Pons (tissue), 1 donor: ENCODE measurements around the gene FASN.
A peak's percentile ranks its signal among the peaks of the same experiment; 100 is the strongest.

Experiments
- DNase-seq: peaks from one replicate; pipeline ENCODE4 v3.0.0-alpha.2; 2016; ENCODE audit warnings: low spot score

FASN gene

DNA sequence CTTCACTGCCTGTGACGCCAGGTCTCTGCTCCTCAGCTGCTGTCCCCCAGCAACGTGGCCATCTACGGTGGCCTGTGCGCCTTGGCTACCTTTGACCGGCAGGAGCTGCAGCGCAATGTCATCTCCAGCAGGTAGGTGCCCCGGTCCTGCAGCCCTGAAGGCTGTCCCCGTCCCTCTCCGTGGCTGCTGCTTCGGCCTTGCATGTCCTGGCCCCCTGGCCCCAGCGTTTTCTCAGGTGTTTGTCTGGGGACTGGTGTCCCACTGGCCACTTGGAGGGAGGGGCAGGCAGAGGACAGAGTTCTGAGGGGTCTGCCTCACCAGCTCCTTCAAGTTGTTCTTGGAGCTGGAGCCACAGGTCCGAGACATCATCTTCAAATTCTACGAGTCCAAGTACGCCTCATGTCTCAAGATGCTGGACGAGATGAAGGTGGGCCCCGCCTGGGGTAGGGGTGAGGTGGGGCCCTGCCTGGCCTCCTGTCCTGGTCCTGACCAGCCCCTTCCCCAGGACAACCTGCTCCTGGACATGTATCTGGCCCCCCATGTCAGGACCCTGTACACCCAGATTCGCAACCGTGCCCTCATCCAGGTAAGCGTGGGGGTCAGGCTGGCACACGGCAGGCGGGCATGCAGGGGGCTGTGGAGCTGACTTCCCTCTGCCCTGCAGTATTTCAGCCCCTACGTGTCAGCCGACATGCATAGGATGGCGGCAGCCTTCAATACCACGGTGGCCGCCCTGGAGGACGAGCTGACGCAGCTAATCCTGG is 41.9 kb downstream of the FASN start:
- DNase-seq: no peak

- DNase-seq: no peak
Observed at GRCh38 chr17:82055023-82055964, 42.7 kb downstream of the FASN start.

- no peak for DNase-seq
Observed at GRCh38 chr17:82054351-82055022, 43.5 kb downstream of the FASN start.

GRCh38 chr17:82053556-82054263 is 44.3 kb downstream of the FASN start:
- DNase-seq: no peak

DNA sequence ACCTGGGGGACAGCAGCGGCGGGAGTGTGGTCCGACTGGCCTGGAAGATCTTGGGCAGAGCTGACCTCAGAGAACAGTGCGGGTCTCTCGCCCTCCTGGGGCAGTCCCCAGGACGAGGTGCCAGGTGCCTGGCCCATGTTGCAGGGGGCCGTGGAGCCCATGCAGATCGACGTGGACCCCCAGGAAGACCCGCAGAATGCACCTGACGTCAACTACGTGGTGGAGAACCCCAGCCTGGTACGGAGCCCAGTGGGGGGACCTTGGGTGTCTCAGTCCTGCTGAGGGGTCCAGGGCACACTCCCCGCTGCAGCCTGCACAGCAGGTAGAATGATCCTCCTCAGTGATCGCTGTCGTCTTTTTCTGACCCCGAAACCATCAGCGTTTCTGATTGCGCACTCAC is 44.9 kb downstream of the FASN start:
- no peak for DNase-seq

- DNase-seq: no peak
Observed at GRCh38 chr17:82052638-82053059, 45.4 kb downstream of the FASN start.

- DNase-seq: peak; percentile 38
Observed at GRCh38 chr17:82051776-82052637, 46.0 kb downstream of the FASN start, which contains the start of the genes GPS1 and RFNG. Gene GPS1, plus strand, starts transcription at chr17:82051898. Its CDS starts 34 bp downstream, at chr17:82051932. Gene RFNG, minus strand, starts transcription at chr17:82051811. Its CDS starts 45 bp downstream, at chr17:82051766.

- no peak for DNase-seq
Observed at GRCh38 chr17:82050761-82051641, 47.0 kb downstream of the FASN start.

GRCh38 chr17:82050152-82050760 is 47.8 kb downstream of the FASN start:
- no peak for DNase-seq

GRCh38 chr17:82049521-82049971 is 48.5 kb downstream of the FASN start:
- no peak for DNase-seq

GRCh38 chr17:82049106-82049505 is 48.9 kb downstream of the FASN start:
- no peak for DNase-seq

GRCh38 chr17:82048571-82048971 is 49.5 kb downstream of the FASN start:
- no peak for DNase-seq

DNA sequence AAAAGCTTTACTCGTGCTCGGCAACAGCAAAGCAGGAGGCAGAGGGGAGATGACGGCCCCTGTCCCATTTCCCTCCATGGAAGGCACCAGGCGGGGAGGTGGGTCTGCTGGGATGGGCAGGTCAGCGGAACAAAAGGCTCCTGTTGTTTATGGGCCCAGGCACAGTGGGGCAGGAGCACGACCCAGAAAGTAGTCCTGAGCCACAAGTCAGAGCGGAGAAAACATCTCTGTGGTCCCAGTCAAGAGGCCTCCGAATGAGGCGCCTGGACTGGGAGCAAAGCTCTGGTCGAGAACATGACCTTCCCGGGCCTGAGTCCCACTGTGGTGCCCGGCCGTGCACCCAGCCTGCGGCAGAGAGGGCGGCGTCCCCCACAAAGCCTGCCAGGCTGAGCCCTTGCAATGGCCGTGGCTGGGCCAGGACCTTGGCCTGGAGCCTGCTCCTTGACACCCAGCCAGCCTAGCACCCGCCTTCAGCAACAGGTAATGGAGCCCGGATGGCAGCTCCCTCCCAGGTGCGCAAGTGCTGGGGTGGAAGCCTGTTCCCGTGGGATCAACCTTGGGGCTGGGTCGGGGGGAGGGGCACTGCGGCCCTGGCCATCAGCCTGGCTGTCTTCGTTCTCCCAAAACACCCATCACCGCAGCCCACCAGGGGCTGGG is 50.0 kb downstream of the FASN start:
- no peak for DNase-seq

GRCh38 chr17:82047379-82047778 is 50.7 kb downstream of the FASN start:
- no peak for DNase-seq

- DNase-seq: no peak
Observed at GRCh38 chr17:82046903-82047302, 51.1 kb downstream of the FASN start.

DNA sequence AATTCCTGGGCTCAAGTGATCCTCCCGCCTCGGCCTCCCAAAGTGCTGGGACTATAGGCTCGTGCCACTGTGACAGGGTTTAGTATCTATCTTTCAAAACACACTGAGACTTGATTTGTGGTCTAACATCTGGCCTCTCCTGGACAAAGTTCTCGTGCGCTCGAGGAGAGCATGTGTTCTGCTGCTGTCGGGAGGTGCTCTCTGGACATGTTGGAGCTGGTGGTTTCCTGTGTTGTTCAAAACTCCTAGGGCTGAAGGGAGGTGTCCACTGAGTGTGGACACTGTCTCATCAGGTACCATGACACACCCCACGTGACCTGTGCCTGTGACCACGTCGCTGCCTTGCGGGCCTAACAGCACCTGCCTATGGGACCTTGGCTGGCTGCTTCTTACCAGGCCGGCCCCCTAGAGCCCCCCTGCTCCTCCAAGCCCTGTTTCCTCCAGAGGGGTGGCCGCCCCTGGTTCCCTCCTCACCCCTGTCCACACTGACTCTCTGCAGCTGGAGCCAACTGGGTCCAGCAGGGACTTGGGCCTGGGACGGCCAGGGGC is 52.0 kb downstream of the FASN start:
- DNase-seq: no peak

GRCh38 chr17:82043507-82043906 is 54.5 kb downstream of the FASN start:
- DNase-seq: no peak

DNA sequence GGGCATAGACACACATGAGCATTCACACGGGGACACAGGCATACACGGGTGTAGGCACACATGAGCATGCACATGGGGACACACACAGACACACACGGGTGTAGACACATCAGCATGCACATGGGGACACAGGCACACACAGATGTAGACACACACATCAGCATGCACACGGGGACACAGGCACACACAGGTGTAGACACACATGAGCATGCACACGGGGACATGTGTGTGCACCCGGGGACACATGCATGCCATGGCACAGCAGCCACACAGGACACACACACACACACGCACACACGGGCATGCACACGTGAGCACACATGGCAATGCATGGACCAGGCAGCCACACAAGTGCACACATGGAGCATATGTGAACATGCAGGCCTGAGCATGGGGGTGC is 55.4 kb downstream of the FASN start:
- no peak for DNase-seq
